GM23248 (cell line): ENCODE measurements around the gene SLC6A12.

Experiments used
- EZH2 ChIP-seq: fragments of 200-600 bp; sonication (generic); IDR thresholded peaks from 2 replicates; pipeline ENCODE4 v1.6.1; 2018; ENCODE audit warnings: antibody characterized with exemption, mild to moderate bottlenecking; ENCODE audit not compliant: insufficient read depth, poor library complexity, severe bottlenecking
- EZH2phosphoT487 ChIP-seq: fragments of 200-600 bp; sonication (generic); IDR thresholded peaks from 2 replicates; pipeline ENCODE4 v1.6.1; 2018; ENCODE audit warnings: antibody characterized with exemption, moderate library complexity, mild to moderate bottlenecking, low read depth; ENCODE audit not compliant: insufficient read depth

- TF ChIP-seq EZH2, result no peak
- TF ChIP-seq EZH2phosphoT487, result no peak
Observed at GRCh38 chr12:186006-186625, 27.8 kb downstream of the SLC6A12 start.
